A549 treated with AZD9567 at 1 μM for 4 hours (cell line): Measurements from ENCODE around the gene SIGLEC7. TPM values are rescaled to one million over a fixed set of nuclear protein-coding genes. Genes with fewer than 3 reads are reported as not detected.

Source experiments
- total RNA-seq: library from RNA; stranded (reverse); fragments of 200-300 nt; extraction: Qiagen RNA extraction; gene quantifications from 5 replicates; pipeline ENCODE4 v1.2.3, GENCODE V29; 2022; ENCODE audit not compliant: insufficient read depth

SIGLEC7 gene
- not detected in 5 replicates for total RNA-seq

GRCh38 chr19:51142119-51142518 is at the start of gene SIGLEC7:
SIGLEC7 (plus strand) TSS chr19:51142301; CDS start chr19:51142370, 69 bp downstream.

GRCh38 chr19:51108066-51108804 is 33.9 kb upstream of the SIGLEC7 start, which contains the start of gene CTU1:
CTU1 (minus strand) TSS chr19:51108409; CDS start chr19:51104569, 3,840 bp downstream.

GRCh38 chr19:51124729-51125128 is 17.4 kb upstream of the SIGLEC7 start, which contains the start of gene SIGLEC9:
SIGLEC9 (plus strand) TSS chr19:51124906; CDS start chr19:51124975, 69 bp downstream.

Other genes starting within 250 kb of the SIGLEC7 start
- gene KLK4, start 230.9 kb upstream of the SIGLEC7 start, total RNA-seq = 0.11 to 0.15 TPM in 2 of 5 replicates, not detected in the others
- not detected in 5 replicates for gene KLK5, start 189.3 kb upstream of the SIGLEC7 start, total RNA-seq
- gene KLK6, start 172.7 kb upstream of the SIGLEC7 start, total RNA-seq = 0.17 to 0.30 TPM (median 0.19 TPM) in 4 of 5 replicates, not detected in the other
- not detected in 5 replicates for gene KLK7, start 158.4 kb upstream of the SIGLEC7 start, total RNA-seq
- not detected in 5 replicates for gene KLK8, start 140.7 kb upstream of the SIGLEC7 start, total RNA-seq
- gene KLK10, start 122.6 kb upstream of the SIGLEC7 start, total RNA-seq = 0.21 to 0.34 TPM (median 0.28 TPM) in 4 of 5 replicates, not detected in the other
- not detected in 5 replicates for gene KLK11, start 115.7 kb upstream of the SIGLEC7 start, total RNA-seq
- gene KLK12, start 107.3 kb upstream of the SIGLEC7 start, total RNA-seq = not detected in 5 replicates
- gene KLK13, start 77.2 kb upstream of the SIGLEC7 start, total RNA-seq = 0.10 to 0.22 TPM in 2 of 5 replicates, not detected in the others
- gene KLK14, start 59.4 kb upstream of the SIGLEC7 start, total RNA-seq = 0.17 to 0.57 TPM (median 0.33 TPM) in 4 of 5 replicates, not detected in the other
- 4.8 to 15.0 TPM (median 12.6 TPM) in 5 replicates for gene CTU1, start 33.9 kb upstream of the SIGLEC7 start, total RNA-seq
- 0.05 TPM in 1 of 5 replicates, not detected in the others for gene SIGLEC9, start 17.4 kb upstream of the SIGLEC7 start, total RNA-seq
- 0.10 to 0.16 TPM in 2 of 5 replicates, not detected in the others for gene CD33, start 82.8 kb downstream of the SIGLEC7 start, total RNA-seq
- not detected in 5 replicates for gene SIGLECL1, start 108.8 kb downstream of the SIGLEC7 start, total RNA-seq
- 0.03 to 0.07 TPM (median 0.06 TPM) in 3 of 5 replicates, not detected in the others for gene IGLON5, start 169.3 kb downstream of the SIGLEC7 start, total RNA-seq
- gene VSIG10L, start 199.8 kb downstream of the SIGLEC7 start, total RNA-seq = 8.6 to 13.5 TPM (median 11.6 TPM) in 5 replicates
- 222 to 246 TPM (median 231 TPM) in 5 replicates for gene ETFB, start 224.1 kb downstream of the SIGLEC7 start, total RNA-seq
- gene CLDND2, start 226.7 kb downstream of the SIGLEC7 start, total RNA-seq = 7.0 to 13.3 TPM (median 11.1 TPM) in 5 replicates
- gene NKG7, start 230.4 kb downstream of the SIGLEC7 start, total RNA-seq = not detected in 5 replicates
- gene LIM2, start 245.7 kb downstream of the SIGLEC7 start, total RNA-seq = not detected in 5 replicates
- gene C19orf84, start 248.3 kb downstream of the SIGLEC7 start, total RNA-seq = not detected in 5 replicates